GM12878 (cell line): ENCODE results near the gene DCAF7.

Experiments used
- CEBPB ChIP-seq, 2 experiments: fragments of 150-350 bp in 1 of 2; IDR thresholded peaks; 2 replicates each; pipeline ENCODE4 v1.6.1; 2012 to 2014; ENCODE audit warnings: low read depth in 2 of 2, low read length in 2 of 2, borderline replicate concordance in 1 of 2, inconsistent platforms in 1 of 2
- CTCF ChIP-seq, 3 experiments: IDR thresholded peaks in 2 of 3; conservative IDR thresholded peaks in 1 of 3; 2 replicates each; pipeline ENCODE4 v1.5.1; 2011; ENCODE audit warnings: low read depth in 3 of 3, low read length in 3 of 3, mild to moderate bottlenecking in 3 of 3, control low read depth in 2 of 3, moderate library complexity in 2 of 3, inconsistent platforms in 1 of 3, mixed read lengths in 1 of 3; ENCODE audit not compliant: control insufficient read depth in 2 of 3, insufficient read depth in 1 of 3; ENCODE audit errors: extremely low read depth in 1 of 3
- ESRRA ChIP-seq: IDR thresholded peaks from 2 replicates; pipeline ENCODE4 v1.6.1; 2012; ENCODE audit warnings: mild to moderate bottlenecking, low read length, improper control_type of control experiment
- IRF4 ChIP-seq: IDR thresholded peaks from 2 replicates; pipeline ENCODE4 v1.6.1; 2011; ENCODE audit warnings: low read depth, low read length
- NFIC ChIP-seq: IDR thresholded peaks from 2 replicates; pipeline ENCODE4 v1.6.1; 2012; ENCODE audit warnings: low read depth, mild to moderate bottlenecking, inconsistent platforms, low read length, moderate library complexity
- POLR2AphosphoS5 ChIP-seq: IDR thresholded peaks from 2 replicates; pipeline ENCODE4 v1.6.1; 2011; ENCODE audit warnings: mild to moderate bottlenecking, low read length, inconsistent platforms
- RAD21 ChIP-seq: IDR thresholded peaks from 2 replicates; pipeline ENCODE4 v1.6.1; 2011; ENCODE audit warnings: mild to moderate bottlenecking, low read depth, low read length, moderate library complexity; ENCODE audit not compliant: insufficient read depth
- RFX5 ChIP-seq: IDR thresholded peaks from 2 replicates; pipeline ENCODE4 v1.6.1; 2011; ENCODE audit warnings: low read depth, low read length, improper control_type of control experiment
- TBL1XR1 ChIP-seq: IDR thresholded peaks from 2 replicates; pipeline ENCODE4 v1.6.1; 2012; ENCODE audit warnings: low read depth, low read length, improper control_type of control experiment
- TCF3 ChIP-seq: IDR thresholded peaks from 2 replicates; pipeline ENCODE4 v1.6.1; 2012; ENCODE audit warnings: low read depth, mild to moderate bottlenecking, low read length, borderline replicate concordance; ENCODE audit not compliant: insufficient read depth

GRCh38 chr17:63537001-63537400 lies 13.3 kb upstream of the DCAF7 start:
- TF ChIP-seq NFIC (no peak), IRF4 (no peak), CTCF (IDR thresholded peaks at IDR 0.05 in 2 of 3, conservative IDR thresholded peaks at IDR 0.05 in 1 of 3; ENCODE audit: control insufficient read depth in 2 of 3, extremely low read depth in 1 of 3, insufficient read depth in 1 of 3, low read depth in 3 of 3, low read length in 3 of 3) (no peak), ESRRA (no peak), TCF3 (no peak), RAD21 (no peak), POLR2AphosphoS5 (no peak), CEBPB (IDR thresholded peaks at IDR 0.05; ENCODE audit: borderline replicate concordance in 1 of 2, low read depth in 2 of 2, low read length in 2 of 2) (no peak), RFX5 (no peak), TBL1XR1 (no peak)
